ENCODE results near the gene AOX1.

GRCh38 chr2:200591308-200591707 is 5.5 kb downstream of the AOX1 start:
- TF ChIP-seq ARNT (IDR thresholded peaks at IDR 0.05) (no peak), ZNF384 (IDR thresholded peaks at IDR 0.05) (no peak)
